Large intestine (tissue), 3 donors: Measurements from ENCODE around the gene RNF181. TPM values are rescaled to one million over a fixed set of nuclear protein-coding genes. Genes with fewer than 3 reads are reported as not detected.
"Not testable (repeated sequence)": the region's sequence is repeated elsewhere in the genome, so short reads cannot be mapped to it uniquely, and the experiment has no call there.

Experiments used
- DNase-seq, 2 donors: peaks; one replicate each; pipeline versions ENCODE4 v3.0.0 to v3.0.0-alpha.2; 2013
- H3K27ac ChIP-seq: one replicate; pipeline ENCODE4 v1.5.1; 2013; ENCODE audit warnings: low read length
- H3K27me3 ChIP-seq: 2 replicates; pipeline ENCODE4 v1.6.1; 2013; ENCODE audit warnings: low read length; ENCODE audit not compliant: control insufficient read depth, insufficient read depth
- H3K36me3 ChIP-seq: 2 replicates; pipeline ENCODE4 v1.6.1; 2013; ENCODE audit warnings: low read length; ENCODE audit not compliant: control insufficient read depth, insufficient read depth
- H3K4me1 ChIP-seq: one replicate; pipeline ENCODE4 v1.6.1; 2013; ENCODE audit warnings: low read length; ENCODE audit not compliant: control insufficient read depth, insufficient read depth
- H3K4me3 ChIP-seq: one replicate; pipeline ENCODE4 v1.5.1; 2013; ENCODE audit warnings: low read length
- H3K9me3 ChIP-seq: one replicate; pipeline ENCODE4 v1.6.1; 2013; ENCODE audit warnings: mild to moderate bottlenecking, low read depth, low read length, moderate library complexity; ENCODE audit not compliant: control insufficient read depth
- WGBS: methylation state at CpG from one replicate; pipeline ENCODE4 v1.1.5; 2013; ENCODE audit warnings: low lambda C conversion rate; ENCODE audit not compliant: insufficient coverage; 5-methylcytosine and 5-hydroxymethylcytosine counted together
- polyA plus RNA-seq: library from polyadenylated mRNA; unstranded; fragments of 120-200 nt; gene quantifications from one replicate; pipeline ENCODE4 v1.2.1, GENCODE V29; 2013

Gene RNF181
- polyA plus RNA-seq, 1 donor: 131 TPM

GRCh38 chr2:85613717-85614515 is 18.4 kb downstream of the RNF181 start:
- Histone ChIP-seq H3K4me1 (peaks cover 18% of the 10 kb centered on the region), H3K27me3 (no peaks in the 10 kb centered on the region), H3K4me3 (no peak overlapping the region), H3K36me3 (peaks cover 11% of the 10 kb centered on the region), H3K9me3 (peaks cover 8% of the 10 kb centered on the region), H3K27ac (no peak overlapping the region)
- WGBS: 100% methylated on average over 1 of the region's 10 CpGs
- DNase-seq: no peak

DNA sequence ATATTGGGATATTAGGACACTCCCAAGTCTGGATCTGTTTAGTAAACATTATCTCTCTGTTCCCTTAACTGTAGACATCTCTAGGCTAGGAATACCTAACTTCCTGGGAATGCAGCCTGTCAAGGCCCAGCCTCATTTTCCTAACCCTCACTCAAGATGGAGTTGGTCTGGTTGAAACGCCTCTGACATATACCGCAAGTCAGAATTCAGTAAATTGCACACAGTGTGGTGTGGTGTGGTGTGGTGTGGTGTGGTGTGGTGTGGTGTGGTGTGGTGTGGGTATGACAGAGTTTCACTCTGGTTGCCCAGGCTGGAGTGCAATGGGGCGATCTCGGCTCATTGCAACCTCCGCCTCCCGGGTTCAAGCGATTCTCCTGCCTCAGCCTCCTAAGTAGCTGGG is 19.2 kb downstream of the RNF181 start:
- peaks cover 18% of the 10 kb centered on the region for H3K4me1 ChIP-seq
- H3K36me3 ChIP-seq: peaks cover 11% of the 10 kb centered on the region
- H3K9me3 ChIP-seq, H3K4me3 ChIP-seq, H3K27ac ChIP-seq, DNase-seq, H3K27me3 ChIP-seq: not testable (repeated sequence)
- no CpG with 5 or more reads among the region's 7 CpGs for WGBS

DNA sequence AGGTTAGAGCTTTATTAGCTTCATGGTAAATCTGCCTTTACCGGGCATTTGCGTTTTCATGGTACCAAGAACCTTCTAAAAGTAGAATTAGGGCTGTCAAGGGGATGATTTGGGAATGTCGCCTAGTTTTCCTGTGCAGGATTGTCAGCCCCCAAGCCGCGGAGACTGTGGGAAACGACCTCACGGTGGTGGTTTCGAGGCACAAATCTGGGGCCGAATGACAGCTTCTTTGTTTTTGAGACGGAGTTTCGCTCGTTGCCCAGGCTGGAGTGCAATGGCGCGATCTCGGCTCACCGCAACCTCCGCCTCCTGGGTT is 19.8 kb downstream of the RNF181 start:
- Histone ChIP-seq H3K4me1 (peaks cover 13% of the 10 kb centered on the region), H3K27me3 (no peaks in the 10 kb centered on the region), H3K4me3 (peak overlapping the region; percentile 83), H3K27ac (no peak overlapping the region), H3K36me3 (peaks cover 8% of the 10 kb centered on the region), H3K9me3 (peaks cover 8% of the 10 kb centered on the region)
- DNase-seq: no peak
- WGBS: no CpG with 5 or more reads among the region's 17 CpGs

DNA sequence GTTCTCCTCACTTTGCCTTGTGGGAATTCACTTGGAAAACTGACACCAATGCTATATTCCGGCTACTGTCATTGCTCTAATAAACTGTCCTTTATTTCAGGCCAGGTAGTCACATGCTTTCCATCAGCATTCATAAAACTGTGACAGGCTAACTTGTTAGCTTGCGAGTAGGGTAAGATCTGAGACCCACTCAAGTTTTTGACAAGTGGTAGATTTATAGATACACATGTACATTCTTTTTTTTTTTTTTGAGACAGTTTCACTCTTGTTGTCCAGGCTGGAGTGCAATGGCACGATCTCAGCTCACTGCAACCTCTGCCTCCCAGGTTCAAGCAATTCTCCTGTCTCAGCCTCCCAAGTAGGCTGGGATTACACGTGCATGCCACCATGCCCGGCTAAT is 22.2 kb downstream of the RNF181 start:
- H3K4me3 ChIP-seq, H3K4me1 ChIP-seq, DNase-seq, H3K27ac ChIP-seq, H3K27me3 ChIP-seq, H3K9me3 ChIP-seq: not testable (repeated sequence)
- no CpG with 5 or more reads among the region's 5 CpGs for WGBS
- peaks cover 24% of the 10 kb centered on the region for H3K36me3 ChIP-seq

GRCh38 chr2:85619617-85620016 is 24.1 kb downstream of the RNF181 start:
- no peak for DNase-seq
- peaks cover 5% of the 10 kb centered on the region for H3K9me3 ChIP-seq
- WGBS: no CpG with 5 or more reads among the region's 6 CpGs
- H3K27me3 ChIP-seq: no peaks in the 10 kb centered on the region
- no peak overlapping the region for H3K4me3 ChIP-seq
- peaks cover 37% of the 10 kb centered on the region for H3K36me3 ChIP-seq
- H3K27ac ChIP-seq: no peak overlapping the region
- H3K4me1 ChIP-seq: peaks cover 9% of the 10 kb centered on the region

- WGBS: no CpG with 5 or more reads among the region's 1 CpG
- no peak for DNase-seq
- Histone ChIP-seq H3K9me3 (peaks cover under 1% of the 10 kb centered on the region), H3K36me3 (peaks cover 51% of the 10 kb centered on the region), H3K27ac (no peak overlapping the region), H3K4me1 (peaks cover 6% of the 10 kb centered on the region), H3K27me3 (no peaks in the 10 kb centered on the region), H3K4me3 (no peak overlapping the region)
Observed at GRCh38 chr2:85621338-85621737, 25.8 kb downstream of the RNF181 start.

GRCh38 chr2:85623991-85624390 is 28.4 kb downstream of the RNF181 start:
- Histone ChIP-seq H3K4me1 (no peaks in the 10 kb centered on the region), H3K27me3 (no peaks in the 10 kb centered on the region), H3K4me3 (no peak overlapping the region), H3K9me3 (no peaks in the 10 kb centered on the region), H3K36me3 (peaks cover 70% of the 10 kb centered on the region), H3K27ac (no peak overlapping the region)
- no peak for DNase-seq
- no CpG with 5 or more reads among the region's 5 CpGs for WGBS

- Histone ChIP-seq H3K4me3 (no peak overlapping the region), H3K36me3 (peaks cover 76% of the 10 kb centered on the region), H3K4me1 (no peaks in the 10 kb centered on the region), H3K9me3 (no peaks in the 10 kb centered on the region), H3K27ac (no peak overlapping the region), H3K27me3 (no peaks in the 10 kb centered on the region)
- 40% methylated on average over 1 of the region's 2 CpGs for WGBS
- no peak for DNase-seq
Observed at GRCh38 chr2:85628658-85629057, 33.1 kb downstream of the RNF181 start.

- H3K27me3 ChIP-seq: no peaks in the 10 kb centered on the region
- H3K9me3 ChIP-seq: no peaks in the 10 kb centered on the region
- no peak overlapping the region for H3K27ac ChIP-seq
- H3K36me3 ChIP-seq: peaks cover 72% of the 10 kb centered on the region
- H3K4me3 ChIP-seq: no peak overlapping the region
- no peak for DNase-seq
- H3K4me1 ChIP-seq: no peaks in the 10 kb centered on the region
- 100% methylated on average over 1 of the region's 3 CpGs for WGBS
Observed at GRCh38 chr2:85631316-85631715, 35.8 kb downstream of the RNF181 start.

- Histone ChIP-seq H3K4me1 (no peaks in the 10 kb centered on the region), H3K4me3 (no peak overlapping the region), H3K27ac (no peak overlapping the region), H3K27me3 (no peaks in the 10 kb centered on the region), H3K36me3 (peaks cover 82% of the 10 kb centered on the region), H3K9me3 (no peaks in the 10 kb centered on the region)
- 100% methylated on average over 3 of the region's 8 CpGs for WGBS
- DNase-seq: no peak
Observed at GRCh38 chr2:85635011-85635410, 39.5 kb downstream of the RNF181 start.

DNA sequence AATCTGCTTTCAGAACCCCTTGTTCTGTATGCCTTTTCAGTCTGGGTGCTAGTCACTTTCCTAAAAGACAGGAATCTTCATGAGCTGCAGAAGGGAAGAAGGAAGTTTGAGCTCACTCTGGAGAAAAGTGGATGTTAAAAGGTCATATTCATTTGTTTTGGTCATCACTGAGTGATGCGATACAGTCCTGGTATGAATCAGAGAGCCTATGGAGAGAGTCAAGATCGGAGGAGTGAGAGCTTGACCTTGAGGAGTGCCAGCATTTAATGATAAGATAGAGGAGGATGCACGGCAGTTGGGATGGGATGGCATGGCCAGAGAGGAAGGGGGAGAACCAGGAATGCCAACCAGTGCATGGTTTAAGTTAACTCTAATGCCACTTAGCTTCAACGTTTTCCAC is 40.1 kb downstream of the RNF181 start:
- Histone ChIP-seq H3K4me3 (no peak overlapping the region), H3K27ac (no peak overlapping the region), H3K9me3 (no peaks in the 10 kb centered on the region), H3K4me1 (no peaks in the 10 kb centered on the region), H3K27me3 (no peaks in the 10 kb centered on the region), H3K36me3 (peaks cover 82% of the 10 kb centered on the region)
- WGBS: 76% methylated on average over 3 of the region's 4 CpGs
- DNase-seq: no peak
